ENCODE measurements around the gene JUN.

JUN gene

DNA sequence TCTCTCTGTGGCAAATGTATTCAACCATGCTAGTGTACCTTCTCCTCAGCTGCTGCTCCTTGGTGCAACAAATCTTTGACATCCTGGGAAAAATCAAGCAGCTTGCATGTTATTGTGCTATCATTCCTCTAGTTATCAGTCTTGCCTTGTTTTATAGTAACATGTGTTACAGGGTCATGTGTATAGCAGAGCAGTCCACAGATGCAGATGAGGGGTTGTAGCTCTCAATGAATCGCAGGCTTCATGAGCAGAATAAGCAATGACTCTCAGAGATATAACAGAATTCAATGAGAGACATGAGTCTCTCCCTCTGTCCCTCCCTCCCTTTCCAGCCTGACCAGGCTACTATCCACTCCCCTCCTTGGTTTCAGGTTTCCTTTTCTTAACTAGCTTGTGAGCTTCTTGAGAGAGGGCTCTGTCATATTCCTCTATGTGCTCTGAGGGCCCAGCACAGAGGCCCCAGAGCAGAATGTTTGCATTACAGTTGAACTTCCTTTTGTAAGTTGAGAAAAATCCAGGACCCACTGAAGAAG, 15.1 kb upstream of the JUN start:
- Histone ChIP-seq H3K27ac (no peak overlapping the region), H3K4me3 (ENCODE audit: low read depth, low read length) (no peak overlapping the region), H3K9me3 (ENCODE audit: severe bottlenecking) (no peaks in the 10 kb centered on the region), H3K36me3 (no peaks in the 10 kb centered on the region), H3K27me3 (ENCODE audit: insufficient read depth, low read depth, severe bottlenecking) (no peaks in the 10 kb centered on the region)
- TF ChIP-seq, protein P1, sequence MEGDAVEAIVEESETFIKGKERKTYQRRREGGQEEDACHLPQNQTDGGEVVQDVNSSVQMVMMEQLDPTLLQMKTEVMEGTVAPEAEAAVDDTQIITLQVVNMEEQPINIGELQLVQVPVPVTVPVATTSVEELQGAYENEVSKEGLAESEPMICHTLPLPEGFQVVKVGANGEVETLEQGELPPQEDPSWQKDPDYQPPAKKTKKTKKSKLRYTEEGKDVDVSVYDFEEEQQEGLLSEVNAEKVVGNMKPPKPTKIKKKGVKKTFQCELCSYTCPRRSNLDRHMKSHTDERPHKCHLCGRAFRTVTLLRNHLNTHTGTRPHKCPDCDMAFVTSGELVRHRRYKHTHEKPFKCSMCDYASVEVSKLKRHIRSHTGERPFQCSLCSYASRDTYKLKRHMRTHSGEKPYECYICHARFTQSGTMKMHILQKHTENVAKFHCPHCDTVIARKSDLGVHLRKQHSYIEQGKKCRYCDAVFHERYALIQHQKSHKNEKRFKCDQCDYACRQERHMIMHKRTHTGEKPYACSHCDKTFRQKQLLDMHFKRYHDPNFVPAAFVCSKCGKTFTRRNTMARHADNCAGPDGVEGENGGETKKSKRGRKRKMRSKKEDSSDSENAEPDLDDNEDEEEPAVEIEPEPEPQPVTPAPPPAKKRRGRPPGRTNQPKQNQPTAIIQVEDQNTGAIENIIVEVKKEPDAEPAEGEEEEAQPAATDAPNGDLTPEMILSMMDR (IDR thresholded peaks at IDR 0.05; ENCODE audit: low read depth, low read length) = no peak
- no peak for DNase-seq

DNA sequence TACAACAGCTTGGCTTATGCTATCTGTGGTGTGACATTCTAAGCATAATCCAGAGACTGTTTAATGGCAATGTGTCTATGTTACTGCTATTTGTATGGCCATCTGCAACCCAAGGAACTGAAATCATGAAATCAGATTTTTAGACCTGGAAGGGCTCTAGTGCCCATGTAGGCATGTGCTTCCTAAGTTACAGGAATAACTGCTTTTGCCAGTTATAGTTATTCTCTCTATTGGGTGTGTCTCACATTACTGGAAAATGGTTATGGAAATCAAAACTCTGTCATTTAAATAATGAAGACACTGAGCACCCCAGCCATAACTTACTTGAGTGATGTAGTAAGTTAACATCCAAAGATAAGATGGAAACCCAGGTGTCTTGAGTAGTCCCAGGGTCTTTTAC, 12.6 kb upstream of the JUN start:
- DNase-seq = no peak
- H3K36me3 ChIP-seq = no peaks in the 10 kb centered on the region
- H3K27me3 ChIP-seq (ENCODE audit: insufficient read depth, low read depth, severe bottlenecking) = no peaks in the 10 kb centered on the region
- no peak overlapping the region for H3K4me3 ChIP-seq (ENCODE audit: low read depth, low read length)
- no peak overlapping the region for H3K27ac ChIP-seq
- no peaks in the 10 kb centered on the region for H3K9me3 ChIP-seq (ENCODE audit: severe bottlenecking)
- TF ChIP-seq, protein P1 (IDR thresholded peaks at IDR 0.05; ENCODE audit: low read depth, low read length) = no peak

DNA sequence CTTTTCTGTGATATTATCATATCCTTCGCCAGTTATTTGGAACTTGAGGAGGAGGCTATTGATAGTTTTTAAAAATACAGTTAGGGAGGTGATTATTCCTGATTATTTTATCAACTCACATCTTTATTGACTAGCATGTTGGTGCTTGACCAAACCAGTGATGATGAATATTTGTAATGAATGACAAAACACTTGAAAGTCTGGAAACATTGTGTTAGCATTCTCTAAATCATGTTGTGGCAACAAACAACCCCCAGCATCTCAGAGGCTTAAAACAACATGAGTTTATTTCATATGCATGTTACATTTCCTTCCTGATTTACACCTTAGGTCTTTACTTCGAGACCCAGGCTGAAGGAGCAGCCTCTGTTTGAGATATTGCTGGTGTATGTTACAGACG, 10.7 kb upstream of the JUN start:
- H3K27ac ChIP-seq = no peak overlapping the region
- TF ChIP-seq, protein P1 (IDR thresholded peaks at IDR 0.05; ENCODE audit: low read depth, low read length) = no peak
- no peak for DNase-seq
- H3K36me3 ChIP-seq = no peaks in the 10 kb centered on the region
- H3K9me3 ChIP-seq (ENCODE audit: severe bottlenecking) = no peaks in the 10 kb centered on the region
- no peaks in the 10 kb centered on the region for H3K27me3 ChIP-seq (ENCODE audit: insufficient read depth, low read depth, severe bottlenecking)
- no peak overlapping the region for H3K4me3 ChIP-seq (ENCODE audit: low read depth, low read length)

DNA sequence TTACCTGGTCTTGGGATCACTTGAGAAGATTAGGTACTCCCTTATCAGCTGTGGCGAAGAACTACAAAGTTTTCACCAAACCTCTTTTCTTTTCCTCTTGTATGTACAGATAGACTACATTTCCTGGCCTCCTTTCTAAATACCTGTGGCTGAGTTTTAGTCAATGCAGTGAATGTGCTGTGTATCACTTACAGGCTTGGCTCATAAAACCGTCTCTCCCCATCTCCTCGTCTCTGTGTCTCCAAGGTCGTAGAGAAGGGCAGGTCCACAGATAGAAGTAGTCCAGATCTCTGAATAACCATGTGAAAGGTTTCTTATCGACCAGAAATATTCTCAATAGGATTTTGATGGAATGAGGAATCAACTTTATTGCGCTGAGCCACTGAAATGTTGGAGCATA, 9.0 kb upstream of the JUN start:
- TF ChIP-seq, protein P1 (IDR thresholded peaks at IDR 0.05; ENCODE audit: low read depth, low read length) = no peak
- Histone ChIP-seq H3K27ac (no peak overlapping the region), H3K36me3 (no peaks in the 10 kb centered on the region), H3K9me3 (ENCODE audit: severe bottlenecking) (no peaks in the 10 kb centered on the region), H3K4me3 (ENCODE audit: low read depth, low read length) (no peak overlapping the region), H3K27me3 (ENCODE audit: insufficient read depth, low read depth, severe bottlenecking) (no peaks in the 10 kb centered on the region)
- no peak for DNase-seq

DNA sequence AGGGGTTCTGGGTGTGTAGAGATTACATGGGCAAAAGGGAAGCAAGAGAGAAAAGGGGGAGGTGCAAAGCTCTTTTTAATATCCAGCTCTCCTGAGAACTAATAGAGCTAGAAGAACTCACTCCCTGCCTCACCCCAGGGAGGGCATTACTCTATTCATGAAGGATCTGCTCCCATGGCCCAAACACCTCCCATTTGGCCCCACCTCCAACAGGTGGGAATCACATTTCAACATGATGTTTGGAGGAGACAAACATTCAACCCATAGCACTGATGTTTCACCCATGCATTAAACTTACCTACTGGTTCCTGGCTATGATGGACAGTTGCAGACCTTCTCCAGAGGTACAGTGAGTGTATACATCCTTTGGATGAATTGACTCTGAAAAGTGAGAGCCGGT, 7.3 kb upstream of the JUN start:
- Histone ChIP-seq H3K27me3 (ENCODE audit: insufficient read depth, low read depth, severe bottlenecking) (no peaks in the 10 kb centered on the region), H3K4me3 (ENCODE audit: low read depth, low read length) (no peak overlapping the region), H3K27ac (no peak overlapping the region), H3K9me3 (ENCODE audit: severe bottlenecking) (no peaks in the 10 kb centered on the region), H3K36me3 (no peaks in the 10 kb centered on the region)
- TF ChIP-seq, protein P1 (IDR thresholded peaks at IDR 0.05; ENCODE audit: low read depth, low read length) = no peak
- DNase-seq = no peak

DNA sequence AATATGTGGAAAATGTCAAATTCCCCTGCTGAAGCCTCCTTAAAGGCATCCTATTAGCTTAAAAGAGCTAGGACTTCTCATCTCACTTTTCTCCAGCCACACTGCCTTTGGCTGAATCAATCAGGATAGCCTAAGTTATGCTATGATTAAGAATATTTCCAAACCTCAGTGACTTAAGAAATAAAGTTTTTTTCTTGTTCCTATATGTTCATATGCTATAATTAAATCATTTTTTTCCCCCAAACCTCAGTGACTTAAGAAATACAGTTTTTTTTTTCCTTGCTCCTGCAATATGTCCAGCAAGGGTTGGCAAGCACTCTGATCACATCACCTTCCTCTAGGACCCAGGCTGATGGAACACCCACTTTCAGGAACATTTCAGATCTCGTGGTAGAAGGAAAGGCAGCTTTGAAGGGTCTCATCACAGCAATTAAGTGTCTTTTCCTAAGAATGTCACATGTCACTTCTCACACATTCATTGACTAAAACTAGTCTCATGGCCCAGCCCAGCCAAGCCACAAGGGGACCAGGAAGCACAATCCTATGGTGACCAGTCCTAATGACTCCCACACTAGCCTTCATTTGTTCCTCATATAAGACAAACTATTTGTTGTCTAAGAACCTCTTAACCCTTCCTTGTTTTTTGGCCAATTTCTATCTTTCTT, 6.3 kb upstream of the JUN start:
- Histone ChIP-seq H3K36me3 (no peaks in the 10 kb centered on the region), H3K9me3 (ENCODE audit: severe bottlenecking) (no peaks in the 10 kb centered on the region), H3K27ac (no peak overlapping the region), H3K27me3 (ENCODE audit: insufficient read depth, low read depth, severe bottlenecking) (no peaks in the 10 kb centered on the region), H3K4me3 (ENCODE audit: low read depth, low read length) (no peak overlapping the region)
- TF ChIP-seq, protein P1 (IDR thresholded peaks at IDR 0.05; ENCODE audit: low read depth, low read length) = no peak
- no peak for DNase-seq

Data from WERI-Rb-1 (cell line).